HepG2 (cell line): ENCODE data around the gene TP73. TPM values are rescaled to one million over a fixed set of nuclear protein-coding genes. Genes with fewer than 3 reads are reported as not detected.

Source experiments
- ELK4 ChIP-seq: sonication (generic); formaldehyde crosslinking; IDR thresholded peaks from 2 replicates; pipeline ENCODE4 v1.9.0; 2021; ENCODE audit warnings: missing genetic modification reagents, borderline replicate concordance
- FOXK1 ChIP-seq: sonication (generic); formaldehyde crosslinking; IDR thresholded peaks from 2 replicates; pipeline ENCODE4 v1.4.0; 2020; ENCODE audit warnings: low read depth, missing genetic modification reagents, borderline replicate concordance
- FOXP1 ChIP-seq, 2 experiments: fragments of 450-650 bp in 1 of 2; IDR thresholded peaks; 2 replicates each; pipeline ENCODE4 v1.6.1; 2017 to 2018; ENCODE audit warnings: antibody characterized with exemption in 1 of 2
- GABPB1 ChIP-seq: IDR thresholded peaks from 2 replicates; pipeline ENCODE4 v1.6.1; 2016; ENCODE audit warnings: mild to moderate bottlenecking, missing genetic modification reagents, moderate library complexity, missing compliant biosample characterization
- HMGA1 ChIP-seq: sonication (generic); formaldehyde crosslinking; conservative IDR thresholded peaks from 2 replicates; pipeline ENCODE4 v1.4.0; 2020; ENCODE audit warnings: missing genetic modification reagents
- HNRNPH1 ChIP-seq: fragments of 200-400 bp; formaldehyde crosslinking; optimal IDR thresholded peaks from 2 replicates; pipeline ENCODE3; 2017; ENCODE audit warnings: mild to moderate bottlenecking, low read depth, low read length
- HNRNPLL ChIP-seq: fragments of 200-400 bp; formaldehyde crosslinking; IDR thresholded peaks from 2 replicates; pipeline ENCODE4 v1.6.1; 2017; ENCODE audit warnings: mild to moderate bottlenecking, low read depth, low read length; ENCODE audit not compliant: poor library complexity, severe bottlenecking
- HOXA9 ChIP-seq: sonication (generic); formaldehyde crosslinking; IDR thresholded peaks from 2 replicates; pipeline ENCODE4 v1.8.1; 2022; ENCODE audit warnings: missing genetic modification reagents, mild to moderate bottlenecking, moderate library complexity, borderline replicate concordance
- HOXD1 ChIP-seq: sonication (generic); formaldehyde crosslinking; IDR thresholded peaks from 2 replicates; pipeline ENCODE4 v1.5.0; 2020; ENCODE audit warnings: missing genetic modification reagents
- JDP2 ChIP-seq: sonication (generic); formaldehyde crosslinking; IDR thresholded peaks from 2 replicates; pipeline ENCODE4 v1.8.1; 2022; ENCODE audit warnings: missing genetic modification reagents, borderline replicate concordance
- KAT2B ChIP-seq: fragments of 150-350 bp; IDR thresholded peaks from 2 replicates; pipeline ENCODE4 v1.6.1; 2014; ENCODE audit warnings: low read depth, low read length, borderline replicate concordance
- MAFK ChIP-seq, 2 experiments: IDR thresholded peaks in 1 of 2; conservative IDR thresholded peaks in 1 of 2; 2 replicates each; pipeline ENCODE4 v1.6.1; 2011; ENCODE audit warnings: improper control_type of control experiment in 2 of 2, low read length in 2 of 2
- NFE2L1 ChIP-seq: sonication (generic); formaldehyde crosslinking; IDR thresholded peaks from 2 replicates; pipeline ENCODE4 v1.4.0; 2020; ENCODE audit warnings: missing genetic modification reagents, mild to moderate bottlenecking, borderline replicate concordance
- PREB ChIP-seq: sonication (generic); formaldehyde crosslinking; IDR thresholded peaks from 2 replicates; pipeline ENCODE4 v1.4.0; 2020; ENCODE audit warnings: missing genetic modification reagents
- SOX6 ChIP-seq, 2 experiments: fragments of 450-650 bp in 1 of 2; sonication (generic) in 1 of 2; formaldehyde crosslinking in 1 of 2; IDR thresholded peaks; 2 replicates each; pipeline versions ENCODE4 v1.4.0 to v1.6.1; 2017 to 2020; ENCODE audit warnings: antibody characterized with exemption in 1 of 2, mild to moderate bottlenecking in 1 of 2, missing genetic modification reagents in 1 of 2
- TCF7L2 ChIP-seq: IDR thresholded peaks from 2 replicates; pipeline ENCODE4 v1.6.1; 2011; ENCODE audit warnings: mild to moderate bottlenecking, low read depth, low read length, moderate library complexity
- U2AF2 ChIP-seq: fragments of 200-400 bp; formaldehyde crosslinking; IDR thresholded peaks from 2 replicates; pipeline ENCODE4 v1.6.1; 2017; ENCODE audit warnings: low read depth, mild to moderate bottlenecking, low read length
- ZFAT ChIP-seq: sonication (generic); formaldehyde crosslinking; conservative IDR thresholded peaks from 2 replicates; pipeline ENCODE4 v1.8.1; 2023; ENCODE audit warnings: missing genetic modification reagents, inconsistent platforms
- ZFP90 ChIP-seq: sonication (generic); formaldehyde crosslinking; IDR thresholded peaks from 2 replicates; pipeline ENCODE4 v1.8.0; 2022; ENCODE audit warnings: missing genetic modification reagents, mild to moderate bottlenecking, inconsistent platforms, borderline replicate concordance
- ZFP91 ChIP-seq: sonication (generic); formaldehyde crosslinking; IDR thresholded peaks from 2 replicates; pipeline ENCODE4 v1.9.0; 2022; ENCODE audit warnings: missing genetic modification reagents, mild to moderate bottlenecking, borderline replicate concordance
- ZNF556 ChIP-seq: sonication (generic); formaldehyde crosslinking; IDR thresholded peaks from 2 replicates; pipeline ENCODE4 v1.4.0; 2020; ENCODE audit warnings: mild to moderate bottlenecking, missing genetic modification reagents, borderline replicate concordance
- ZNF597 ChIP-seq: sonication (generic); formaldehyde crosslinking; IDR thresholded peaks from 2 replicates; pipeline ENCODE4 v1.5.0; 2020; ENCODE audit warnings: missing genetic modification reagents
- ZNF709 ChIP-seq: sonication (generic); formaldehyde crosslinking; IDR thresholded peaks from 2 replicates; pipeline ENCODE4 v1.5.0; 2020; ENCODE audit warnings: mild to moderate bottlenecking, missing genetic modification reagents
- ZNF766 ChIP-seq: sonication (generic); formaldehyde crosslinking; IDR thresholded peaks from 2 replicates; pipeline ENCODE4 v1.5.0; 2020; ENCODE audit warnings: missing genetic modification reagents, borderline replicate concordance
- polyA plus RNA-seq, 8 experiments: library from polyadenylated mRNA; depleted of rRNA in 3 of 8; stranded (reverse) in 7 of 8; unstranded in 1 of 8; fragments of >200 nt; fragmentation: Illumina TruSeq in 4 of 8; extraction: Trizol in 4 of 8; gene quantifications; 2 replicates each; pipeline versions ENCODE4 v1.2.1 to v1.2.3, GENCODE V29; 2011 to 2016; ENCODE audit warnings: low read depth in 4 of 8, missing spikeins in 1 of 8, mixed read lengths in 1 of 8; ENCODE audit not compliant: insufficient read depth in 1 of 8
- total RNA-seq, 5 experiments: library from RNA; depleted of rRNA; stranded (reverse); fragments of >200 nt; fragmentation: Illumina TruSeq; extraction: Trizol; gene quantifications; 2 replicates each; pipeline ENCODE4 v1.2.3, GENCODE V29; 2016; ENCODE audit warnings: low read depth in 1 of 5

The TP73 gene
- total and polyA plus RNA-seq, 2 of the 13 experiments (the other 11 are each of a cell fraction or from before 2014, with no cell fraction given) = 0.49 to 1.1 TPM

GRCh38 chr1:3668585-3669300, 16.4 kb downstream of the TP73 start (continued):
- TF ChIP-seq JDP2 = no peak
- TF ChIP-seq GABPB1 = peak; percentile 79; the same call in 1 of the 2 replicates
- TF ChIP-seq U2AF2 = no peak
- TF ChIP-seq ELK4 (CRISPR knock-in tag) = no peak
- TF ChIP-seq PREB (CRISPR knock-in tag) = no peak
- TF ChIP-seq SOX6 (IDR thresholded peaks at IDR 0.05) = no peak
- TF ChIP-seq SOX6 (CRISPR knock-in tag; IDR thresholded peaks at IDR 0.05) = peak; percentile 57
- no peak for TF ChIP-seq HOXA9
- TF ChIP-seq FOXK1 = peak; percentile 57; the same call in 1 of the 2 replicates
- no peak; the same call in 1 of the 2 replicates for TF ChIP-seq ZNF709 (CRISPR knock-in tag)
- no peak for TF ChIP-seq HNRNPH1
- no peak for TF ChIP-seq NFE2L1
- no peak for TF ChIP-seq KAT2B
- TF ChIP-seq ZNF556 (CRISPR knock-in tag) = no peak
- no peak for TF ChIP-seq ZNF597
- peak; percentile 78; the same call in 1 of the 2 replicates for TF ChIP-seq ZNF766
- TF ChIP-seq FOXP1 (IDR thresholded peaks at IDR 0.05) = no peak
- TF ChIP-seq FOXP1 (CRISPR knock-in tag; IDR thresholded peaks at IDR 0.05) = no peak
- peak; percentile 80; the same call in 1 of the 2 replicates for TF ChIP-seq ZFP90 (CRISPR knock-in tag)
- TF ChIP-seq TCF7L2 = no peak
- peak; percentile 76; the same call in 1 of the 2 replicates for TF ChIP-seq HOXD1 (CRISPR knock-in tag)
- no peak for TF ChIP-seq HMGA1 (CRISPR knock-in tag)
- TF ChIP-seq HNRNPLL = peak; percentile 46
- TF ChIP-seq ZFAT = no peak
- TF ChIP-seq MAFK (conservative IDR thresholded peaks at IDR 0.05 in 1 of 2, IDR thresholded peaks at IDR 0.05 in 1 of 2; ENCODE audit: low read length in 2 of 2) = no peak
- TF ChIP-seq ZFP91 (CRISPR knock-in tag) = no peak; the same call in 1 of the 2 replicates
